ENCODE data around the gene GLS.
A peak's percentile ranks its signal among the peaks of the same experiment; 100 is the strongest.
"Not testable (repeated sequence)": the region's sequence is repeated elsewhere in the genome, so short reads cannot be mapped to it uniquely, and the experiment has no call there.

The GLS gene

DNA sequence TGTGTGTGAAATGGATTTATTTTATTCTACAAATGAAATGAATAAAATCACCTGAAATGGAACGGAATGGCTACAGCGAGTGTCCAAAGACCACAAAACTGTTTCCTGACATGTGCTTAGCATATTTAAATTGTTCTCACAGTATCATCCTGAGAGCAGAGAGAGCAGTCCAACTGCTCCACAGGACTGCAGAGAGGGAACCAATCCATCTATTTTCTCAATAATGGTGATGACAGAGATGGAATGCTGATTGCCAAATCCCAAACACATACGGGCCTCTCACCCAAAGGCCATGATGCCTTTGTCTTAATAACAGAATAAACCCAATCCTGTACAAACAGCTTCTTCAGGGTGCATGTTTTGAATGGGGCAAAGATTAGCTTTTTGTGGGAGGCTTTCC is 92.2 kb downstream of the GLS start:
- peak; percentile 34 for DNase-seq (ENCODE audit: low read depth)

DNA sequence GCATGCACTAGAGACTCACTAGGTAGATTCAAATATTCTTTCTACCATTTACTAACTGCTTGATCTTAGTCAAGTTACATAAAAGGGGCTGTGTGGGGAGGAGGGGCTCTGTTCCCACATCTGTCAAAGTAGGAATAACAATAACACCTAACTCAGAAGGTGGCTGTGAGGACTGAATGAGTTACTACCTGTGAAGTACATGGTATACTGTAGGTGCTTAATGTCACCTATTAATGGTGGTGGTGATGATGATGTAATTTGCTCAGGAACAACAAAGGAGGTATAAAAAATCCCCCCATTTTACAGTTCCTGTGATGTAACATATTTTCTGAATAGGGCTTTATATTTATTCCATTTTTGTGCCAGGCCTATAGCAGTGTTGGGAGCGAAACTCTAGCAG is 92.6 kb downstream of the GLS start:
- DNase-seq (ENCODE audit: low read depth), result no peak

DNA sequence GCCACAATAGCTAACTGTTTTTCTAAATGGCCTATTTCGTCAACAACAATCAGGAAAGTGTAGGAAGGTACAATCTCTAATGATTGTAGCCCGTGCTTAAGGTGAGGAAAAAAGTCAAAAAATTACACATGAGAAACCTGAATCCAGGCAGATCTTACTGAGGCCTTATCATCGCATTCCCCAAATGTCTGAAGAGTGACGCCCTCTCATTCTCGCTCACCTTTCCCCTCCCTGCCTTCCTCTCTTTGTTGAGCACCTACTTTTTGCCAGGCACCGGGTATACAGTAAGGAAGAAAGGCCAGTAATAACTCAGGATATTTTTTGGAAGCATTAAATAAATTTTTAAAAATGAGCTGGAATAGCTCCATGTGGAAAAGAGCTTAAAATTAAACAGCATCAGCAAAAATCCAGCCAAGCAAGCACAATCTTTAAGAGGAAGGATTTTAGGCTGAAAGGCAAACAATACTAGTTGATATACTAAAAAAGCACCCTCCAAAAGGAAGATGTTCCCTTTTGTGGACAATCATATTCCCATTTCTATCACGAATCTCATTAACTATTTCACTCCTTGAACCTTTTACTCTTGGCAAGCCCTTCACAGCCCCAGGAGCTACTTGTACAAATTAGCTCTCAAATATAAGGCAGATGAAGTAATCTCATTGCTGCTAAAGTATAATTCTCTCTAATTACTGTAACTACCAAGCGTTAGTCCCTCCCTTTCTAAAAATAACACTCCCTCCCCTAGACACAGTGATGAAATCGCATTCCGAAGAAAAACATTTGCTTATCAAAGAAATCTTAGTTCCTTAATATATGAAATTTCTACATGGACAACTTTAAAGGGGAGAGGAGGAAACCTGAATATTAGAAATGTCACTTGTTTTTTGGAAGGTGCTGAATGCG is 93.4 kb downstream of the GLS start:
- DNase-seq (ENCODE audit: low read depth), result no peak

DNA sequence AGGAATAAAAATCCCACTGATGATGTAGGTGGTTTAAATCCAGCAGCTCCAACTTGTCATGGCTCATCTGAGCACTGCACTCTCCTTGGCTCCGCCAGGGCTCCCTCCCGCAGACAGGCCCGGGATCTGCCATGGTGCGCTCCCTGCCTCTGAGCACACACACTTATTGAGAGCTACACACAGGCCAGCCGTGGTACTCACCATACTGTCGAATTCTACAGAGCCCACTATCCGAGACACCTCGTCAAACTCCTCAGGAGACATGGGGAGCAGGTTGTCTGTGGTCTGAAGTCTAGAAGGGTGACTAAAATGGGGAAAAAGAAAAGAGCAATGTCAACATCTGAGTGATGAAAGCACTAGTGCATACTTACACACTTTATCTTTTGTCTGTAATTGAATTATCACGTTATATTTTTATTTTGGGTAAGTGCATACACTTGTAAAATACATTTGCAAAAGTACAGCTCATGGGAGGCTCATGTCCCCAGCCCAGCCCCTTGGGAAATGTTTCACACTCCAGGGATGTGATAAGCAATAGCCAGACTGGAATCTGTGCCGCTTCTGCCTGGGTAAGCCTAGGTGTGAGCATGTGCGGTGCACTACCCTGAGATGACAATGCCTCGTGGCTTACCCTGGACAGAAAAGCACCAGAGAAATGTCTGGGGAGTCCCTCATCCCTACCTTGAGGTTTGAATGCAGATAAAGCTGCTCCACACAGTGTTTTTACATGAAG is 94.2 kb downstream of the GLS start:
- DNase-seq (ENCODE audit: low read depth), result no peak

DNA sequence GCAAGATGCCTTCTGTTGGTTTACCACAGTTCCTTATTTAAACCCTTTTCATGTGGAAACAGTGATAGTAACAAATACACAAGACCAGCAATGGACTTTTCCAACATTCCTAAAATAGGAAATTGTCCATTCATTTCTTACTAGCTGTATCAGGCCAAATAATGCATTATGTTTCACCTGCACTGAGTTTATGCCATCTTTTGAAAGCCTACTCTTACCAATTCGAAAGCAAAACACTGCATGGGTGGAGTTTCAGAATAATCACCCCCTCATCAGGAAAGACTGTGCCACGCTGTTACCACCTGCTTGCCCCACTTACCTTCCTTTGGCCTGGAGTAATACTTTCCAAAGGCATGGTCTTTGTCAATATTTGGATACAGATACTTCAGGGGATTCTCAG is 95.9 kb downstream of the GLS start:
- DNase-seq (ENCODE audit: low read depth), result no peak

DNA sequence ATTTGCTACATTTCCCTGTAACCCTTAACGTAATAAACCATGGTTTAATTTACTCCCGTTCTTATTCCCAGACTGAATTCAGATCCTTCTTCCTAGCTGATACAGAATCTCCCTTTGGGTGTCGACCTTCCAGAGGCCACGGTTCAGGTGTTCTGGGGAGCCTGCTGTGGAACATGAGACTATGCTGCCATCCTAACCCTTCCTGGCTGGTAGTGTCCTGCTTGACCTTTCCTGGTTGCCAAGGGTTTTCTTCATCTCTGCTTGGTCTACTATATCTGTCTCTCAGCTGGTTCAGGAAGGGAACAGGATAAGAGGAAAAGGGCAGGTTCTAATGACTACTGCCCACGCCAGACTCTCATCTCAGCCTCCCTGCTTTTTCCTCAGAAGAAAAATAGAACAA is 96.9 kb downstream of the GLS start:
- DNase-seq (ENCODE audit: low read depth), result no peak

DNA sequence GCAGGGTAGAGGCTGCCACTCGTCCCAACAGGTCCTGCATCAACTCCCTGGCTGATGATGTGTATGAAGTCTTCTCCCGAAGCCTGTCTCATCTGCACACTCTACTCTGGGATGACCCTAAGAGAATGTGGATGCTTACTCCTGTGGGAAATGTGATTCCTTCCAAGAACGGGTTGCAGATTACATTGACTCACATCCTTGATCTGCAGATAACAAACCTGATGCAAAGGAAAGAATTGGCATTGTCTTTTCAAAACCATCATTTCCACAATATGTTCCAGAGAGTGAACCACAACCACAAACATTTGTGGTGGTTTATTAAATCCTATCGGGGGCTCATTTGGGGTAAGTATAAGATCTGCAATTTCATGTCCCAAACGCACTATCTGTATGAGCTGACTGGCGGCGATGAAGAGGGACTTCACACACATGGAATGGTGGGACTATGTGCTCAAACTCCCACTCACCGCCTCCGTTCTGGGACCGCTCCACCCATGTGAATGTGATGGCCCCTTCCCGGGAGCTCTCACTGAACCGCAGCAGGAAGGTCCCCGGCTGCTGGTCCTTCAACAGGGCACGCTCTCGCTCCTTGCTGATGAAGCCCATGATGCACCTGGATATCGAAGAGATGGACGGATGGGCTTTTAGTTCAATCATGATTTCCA is 97.9 kb downstream of the GLS start:
- no peak for DNase-seq (ENCODE audit: low read depth)

DNA sequence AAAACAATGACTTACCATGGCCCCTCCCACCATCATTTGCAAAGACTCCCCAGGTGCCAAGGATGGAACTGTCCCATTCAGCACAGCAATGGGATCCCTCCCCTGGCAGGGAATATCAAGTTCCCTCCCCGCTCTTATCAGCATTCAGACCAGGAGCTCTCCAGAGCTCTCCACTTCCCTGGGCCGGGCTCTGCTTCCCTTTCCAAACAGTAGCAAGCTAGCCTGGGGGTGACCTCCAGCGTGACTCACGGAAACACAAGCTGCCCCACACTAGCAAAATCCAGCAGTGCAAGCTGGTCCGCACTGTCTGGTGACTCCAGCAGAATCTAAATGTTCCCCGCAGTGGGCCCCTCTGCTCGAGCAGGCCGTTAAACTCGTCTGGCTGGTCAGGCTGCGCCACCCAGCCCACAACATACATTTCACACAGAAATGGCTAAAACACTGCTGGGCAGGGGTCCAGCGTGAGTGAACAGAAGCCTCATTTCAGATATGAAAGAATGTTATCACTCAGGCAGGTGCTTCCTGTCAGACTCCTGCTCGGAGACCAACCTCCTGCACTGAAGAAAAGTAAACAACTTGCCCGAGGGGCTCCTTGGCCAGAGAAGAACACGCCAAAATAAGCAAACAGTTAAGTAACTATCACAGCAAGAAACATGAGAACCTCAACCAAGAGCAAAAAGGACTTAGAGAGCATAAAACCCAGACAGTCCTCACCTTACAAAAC is 99.4 kb downstream of the GLS start:
- no peak for DNase-seq (ENCODE audit: low read depth)

DNA sequence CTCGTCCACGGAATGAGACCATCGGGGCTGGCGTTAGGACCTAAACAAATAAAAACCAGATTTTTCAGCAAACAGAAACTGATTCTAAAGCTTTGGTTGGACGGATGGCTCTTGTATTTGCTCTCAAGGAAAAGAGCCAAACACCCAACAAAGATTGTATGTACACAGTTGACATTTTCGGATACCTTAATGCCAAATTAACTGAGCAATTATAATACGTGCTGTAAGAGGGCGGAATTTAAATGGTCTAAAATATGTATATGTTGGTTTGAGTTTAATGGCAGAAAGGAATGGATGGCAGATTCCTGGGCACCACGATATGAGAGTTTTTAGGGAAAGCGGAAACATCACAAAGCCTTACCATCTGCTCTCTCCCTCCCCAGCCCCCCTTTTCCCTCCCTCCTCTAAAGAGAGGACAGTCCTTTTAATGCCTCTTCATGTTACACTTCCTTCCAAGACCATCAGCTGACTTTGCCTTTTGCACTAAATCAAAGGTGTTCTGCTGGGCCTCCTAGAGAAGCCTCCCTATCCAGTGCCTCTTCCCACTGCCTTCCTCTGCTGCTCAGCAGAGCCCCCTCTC is 100.1 kb downstream of the GLS start:
- DNase-seq (ENCODE audit: low read depth), result no peak

DNA sequence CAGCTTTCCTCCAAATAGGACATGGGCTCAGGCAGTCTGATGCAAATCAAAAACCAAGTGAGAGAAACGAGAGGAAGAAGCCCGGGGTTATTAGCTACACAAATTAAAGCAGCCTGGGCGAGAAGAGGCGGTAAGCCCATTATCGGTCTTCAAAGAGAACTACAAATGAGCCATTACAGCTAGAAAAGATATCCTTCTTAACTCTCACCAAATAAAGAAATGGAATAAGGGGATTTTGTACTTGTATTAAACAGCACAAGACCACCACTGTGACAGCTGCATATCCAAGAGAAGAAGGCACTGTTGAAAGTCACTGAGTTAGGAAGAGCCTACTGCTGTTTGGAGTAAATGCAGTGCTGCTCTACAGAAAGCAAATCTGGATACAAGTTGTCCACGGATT is 100.7 kb downstream of the GLS start:
- DNase-seq (ENCODE audit: low read depth), result no peak

DNA sequence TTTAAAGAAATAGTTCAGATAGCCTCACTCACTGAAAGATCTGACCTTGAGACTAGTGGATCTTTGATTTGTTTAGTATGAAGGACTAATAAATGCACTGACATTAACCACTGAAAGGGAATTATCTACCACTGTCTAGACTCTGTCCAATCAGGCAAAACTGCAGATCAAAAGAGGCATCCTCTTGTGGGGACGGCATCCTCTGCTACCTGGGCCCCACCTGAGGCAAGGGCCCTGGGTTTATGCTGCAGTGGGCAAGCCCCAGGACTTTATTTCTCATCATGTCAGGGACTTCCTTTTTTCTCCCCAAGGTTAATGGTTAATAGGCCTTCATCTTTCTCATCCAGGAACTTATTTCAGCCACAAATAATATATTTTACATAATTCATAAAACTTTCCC is 101.1 kb downstream of the GLS start:
- DNase-seq (ENCODE audit: low read depth), result no peak

DNA sequence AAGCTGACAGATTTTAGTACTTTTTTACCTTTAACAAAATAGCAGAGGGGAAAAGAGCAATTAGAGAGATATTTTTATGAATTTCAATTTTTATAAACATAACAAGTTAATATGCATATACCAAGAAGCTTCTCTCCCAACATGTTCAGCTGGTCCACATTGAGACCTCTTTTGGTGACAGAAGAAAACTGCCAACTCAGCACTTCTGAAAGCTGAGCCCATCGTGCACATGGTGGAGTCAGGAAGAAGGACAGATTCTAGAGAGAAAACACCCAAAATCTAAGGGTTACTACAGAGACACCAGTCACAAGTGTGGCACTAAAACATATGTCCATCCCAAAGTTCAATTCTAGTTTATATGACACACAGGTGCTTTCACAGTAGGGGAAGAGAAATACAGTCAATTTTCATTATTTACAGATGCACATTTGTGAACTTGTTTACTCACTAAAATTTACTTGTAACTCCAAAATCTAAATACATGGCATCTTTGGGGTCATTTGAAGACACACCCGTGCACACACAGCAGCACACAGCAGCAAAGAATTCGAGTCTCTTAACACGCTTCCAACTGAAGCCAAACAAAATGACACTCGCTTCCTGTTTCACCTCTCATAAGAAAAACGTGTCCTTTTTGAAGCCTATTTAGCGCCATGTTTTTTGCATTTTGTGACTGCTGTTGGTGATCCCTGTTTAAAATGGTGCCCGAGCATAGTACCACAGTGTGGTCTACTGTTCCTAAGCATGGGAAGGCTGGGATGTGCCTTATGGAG is 101.8 kb downstream of the GLS start:
- no peak for DNase-seq (ENCODE audit: low read depth)

DNA sequence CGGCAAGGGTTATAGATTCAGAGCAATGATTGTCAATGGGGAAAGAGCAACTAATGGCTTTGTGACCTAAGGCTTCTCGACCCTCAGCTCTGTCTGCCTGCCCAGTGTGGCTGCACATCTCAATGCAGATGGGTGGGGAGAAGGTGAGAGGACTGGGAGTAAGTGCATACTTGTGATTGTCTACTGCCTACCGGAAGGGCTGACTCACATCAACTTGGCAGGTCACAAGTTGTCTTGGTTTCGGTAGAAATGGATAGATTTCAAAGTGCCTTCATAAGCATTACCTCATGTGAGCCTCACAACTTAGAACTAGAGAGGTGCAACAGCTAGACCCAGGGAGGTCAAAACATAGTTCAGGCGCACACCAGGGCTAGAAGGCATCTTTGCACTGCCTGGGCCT is 104.0 kb downstream of the GLS start:
- DNase-seq (ENCODE audit: low read depth), result peak; percentile 41

DNA sequence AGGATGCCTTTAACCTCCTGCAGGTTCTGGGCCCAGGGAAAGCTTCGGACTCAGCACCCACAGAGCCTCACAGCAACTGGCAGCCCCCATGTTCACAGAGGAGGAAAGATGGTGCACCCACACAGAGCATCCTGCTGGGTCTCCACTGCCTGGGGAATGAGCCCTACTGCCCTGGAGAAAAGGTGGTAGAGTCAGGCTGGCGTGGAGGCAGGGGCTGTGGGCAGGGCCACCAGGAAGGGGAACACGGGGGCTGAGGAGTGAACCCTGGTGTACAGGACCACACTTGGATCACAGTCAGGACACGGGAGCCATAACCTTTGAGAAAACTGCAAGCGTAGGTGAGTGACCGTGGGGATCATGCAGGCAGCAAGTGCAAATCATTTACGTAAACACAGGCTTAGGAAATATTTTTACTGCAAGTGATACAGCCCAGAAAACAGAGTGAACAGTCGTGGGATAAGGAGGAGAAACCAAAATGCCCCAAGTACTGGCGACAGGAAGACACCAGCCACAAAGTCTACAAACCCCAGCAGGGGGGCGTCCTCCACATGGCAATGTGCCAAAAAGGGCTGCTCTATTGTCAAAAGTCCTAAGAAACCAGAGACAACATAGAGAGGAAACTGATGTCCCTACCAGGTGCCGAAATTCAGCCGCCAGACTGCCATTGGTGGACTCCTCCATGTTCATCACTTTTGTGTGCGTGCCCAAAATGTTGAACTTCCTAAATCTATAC is 105.8 kb downstream of the GLS start:
- no peak for DNase-seq (ENCODE audit: low read depth)

DNA sequence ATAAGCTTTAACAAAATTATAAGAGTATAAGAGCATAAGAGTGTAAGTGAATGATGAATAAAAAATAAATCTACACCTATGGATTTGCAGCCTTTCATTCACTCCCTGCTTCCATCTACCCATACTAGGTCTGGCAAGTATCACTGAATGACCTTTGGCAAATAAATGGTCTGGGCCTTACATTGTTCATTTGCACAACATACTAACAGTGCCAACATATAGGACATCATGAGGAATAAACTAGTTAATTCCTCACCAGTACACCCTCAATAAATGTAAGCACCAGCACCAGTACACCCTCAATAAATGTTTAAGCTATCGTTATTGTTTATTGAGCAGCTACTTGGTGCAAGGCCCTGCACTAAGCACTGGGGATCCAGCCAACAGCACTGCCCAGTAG is 106.5 kb downstream of the GLS start:
- DNase-seq (ENCODE audit: low read depth), result no peak

DNA sequence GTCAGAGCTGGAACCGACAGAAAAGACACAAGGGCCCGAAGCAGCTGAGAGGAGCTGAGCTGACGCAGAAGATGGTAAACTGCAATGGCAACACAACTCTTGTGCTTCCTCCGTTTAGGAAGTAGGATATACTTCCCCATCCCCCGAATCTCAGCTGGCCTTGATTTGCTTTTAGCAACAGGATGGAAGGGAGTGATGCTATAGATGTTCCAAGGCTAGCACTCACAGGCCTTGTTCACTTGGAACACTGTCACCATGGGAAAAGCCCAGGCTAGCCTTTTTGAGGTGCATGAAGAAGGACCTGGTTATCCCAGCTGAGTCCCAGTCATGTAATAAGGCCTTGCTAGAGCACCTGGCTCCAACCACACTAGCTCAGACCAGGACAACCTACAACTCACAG is 107.3 kb downstream of the GLS start:
- no peak for DNase-seq (ENCODE audit: low read depth)

DNA sequence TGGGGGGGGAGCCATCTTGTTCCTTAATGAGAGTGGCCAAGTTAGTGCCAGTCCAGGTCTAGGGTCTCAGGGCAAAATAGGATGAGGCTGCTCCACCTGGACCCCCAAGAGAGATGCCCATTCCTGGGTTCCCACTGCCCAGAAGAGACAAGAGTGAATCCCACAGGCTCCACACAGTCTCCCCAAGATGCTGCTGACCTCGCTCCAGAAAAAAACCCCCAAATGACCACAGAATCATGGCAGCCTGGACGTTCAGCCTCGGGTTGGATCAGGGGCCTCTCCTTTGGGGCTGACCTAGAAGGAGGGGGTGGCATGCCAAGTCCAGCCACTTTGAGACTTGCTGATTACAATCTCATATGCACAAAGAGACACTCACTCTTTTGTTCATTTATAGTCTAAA is 108.3 kb downstream of the GLS start:
- DNase-seq (ENCODE audit: low read depth), result no peak

DNA sequence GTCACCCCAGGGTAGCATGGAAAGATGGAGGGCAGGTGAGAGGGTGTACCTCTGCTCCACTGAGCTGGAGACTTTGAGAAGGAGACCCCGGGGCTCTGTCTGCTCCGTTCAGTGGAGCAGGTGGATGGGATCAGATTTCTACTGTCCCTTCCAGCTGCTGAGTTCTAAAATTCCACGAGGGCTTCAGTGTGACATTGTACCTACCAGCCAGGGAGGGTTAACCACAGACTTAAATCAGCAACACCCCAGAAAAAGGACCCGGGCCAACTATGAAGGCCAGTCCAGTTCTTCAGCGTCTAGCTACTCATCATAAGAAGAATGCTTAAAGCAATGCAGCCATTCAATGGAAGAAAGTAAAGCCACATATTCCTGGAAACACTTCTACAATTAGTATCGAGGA is 109.5 kb downstream of the GLS start:
- DNase-seq (ENCODE audit: low read depth), result no peak

DNA sequence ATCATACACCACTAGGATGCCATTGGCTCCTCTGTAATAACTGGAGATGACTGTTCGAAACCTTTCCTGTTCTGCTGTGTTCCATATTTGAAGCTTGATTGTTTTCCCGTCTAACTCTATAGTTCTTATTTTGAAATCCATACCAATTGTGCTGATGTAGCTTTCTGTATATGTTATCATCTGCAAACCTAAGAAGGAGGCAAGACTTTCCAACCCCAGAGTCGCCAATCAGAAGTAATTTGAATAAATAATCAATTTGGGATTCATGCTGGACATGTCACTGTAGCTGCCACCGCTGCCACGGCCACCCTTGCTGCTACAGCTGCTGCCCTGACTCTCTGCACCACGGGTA is 112.6 kb downstream of the GLS start:
- no peak for DNase-seq (ENCODE audit: low read depth)

DNA sequence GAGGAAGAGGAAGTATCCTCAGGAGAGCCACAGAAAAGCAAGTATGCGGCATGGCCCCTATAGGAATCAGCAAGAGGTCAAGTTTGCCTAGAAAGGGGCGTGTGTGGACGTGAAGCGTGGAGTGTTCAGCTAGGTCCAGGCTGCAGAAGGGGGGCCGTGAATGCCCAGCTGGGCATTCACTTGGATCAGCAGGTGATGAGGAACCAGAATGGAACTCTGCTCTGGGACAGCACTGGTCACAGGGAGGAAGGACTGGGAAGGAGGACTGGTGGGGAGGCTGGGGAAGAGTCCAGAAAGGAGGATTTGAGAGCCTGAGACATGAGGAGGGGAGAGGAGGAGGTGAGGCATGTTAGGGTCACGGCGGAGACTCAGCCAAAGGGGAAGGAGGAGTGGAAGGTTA is 113.5 kb downstream of the GLS start:
- no peak for DNase-seq (ENCODE audit: low read depth)

DNA sequence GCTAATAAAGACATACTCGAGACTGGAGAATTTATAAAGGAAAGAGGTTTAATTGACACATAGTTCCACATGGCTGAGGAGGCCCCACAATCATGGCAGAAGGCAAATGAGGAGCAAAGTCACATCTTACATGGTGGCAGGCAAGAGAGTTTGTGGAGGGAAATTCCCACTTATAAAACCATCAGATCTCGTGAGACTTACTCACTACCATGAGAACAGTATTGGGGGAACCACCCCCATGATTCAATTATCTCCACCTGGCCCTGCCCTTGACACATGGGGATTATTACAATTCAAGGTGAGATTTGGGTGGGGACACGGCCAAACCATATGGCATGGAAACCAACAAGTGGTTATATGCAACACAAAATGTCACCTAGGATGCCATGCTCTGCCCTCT is 114.7 kb downstream of the GLS start:
- not testable (repeated sequence) for DNase-seq (ENCODE audit: low read depth)

Data from fibroblast of gingiva (primary cell).